HL-60 (cell line): ENCODE measurements around the gene ARL2BP.

ENCODE experiments used
- CTCF ChIP-seq: IDR thresholded peaks from one replicate; pipeline ENCODE4 v1.5.1; 2011; ENCODE audit warnings: low read length, control low read depth, inconsistent platforms; ENCODE audit not compliant: insufficient read depth
- GABPA ChIP-seq: IDR thresholded peaks from 2 replicates; pipeline ENCODE4 v1.6.1; 2012; ENCODE audit warnings: low read depth
- POLR2AphosphoS5 ChIP-seq: IDR thresholded peaks from 2 replicates; pipeline ENCODE4 v1.6.1; 2012; ENCODE audit warnings: low read depth

GRCh38 chr16:57226701-57227621 is 18.1 kb upstream of the ARL2BP start:
- TF ChIP-seq CTCF (no peak), POLR2AphosphoS5 (no peak), GABPA (no peak)
